Stimulated activated CD4-positive, alpha-beta T cell treated with anti-CD3 and anti-CD28 coated beads, Interleukin-4, amount 100 ng/mL, for 48 hours (primary cell): ENCODE data around the gene KCNG2.

Source experiments
- DNase-seq, 2 donors: peaks; one replicate each; pipeline ENCODE4 v3.0.0-alpha.2; 2020; ENCODE audit warnings: low read depth in 2 of 2

The KCNG2 gene

DNA sequence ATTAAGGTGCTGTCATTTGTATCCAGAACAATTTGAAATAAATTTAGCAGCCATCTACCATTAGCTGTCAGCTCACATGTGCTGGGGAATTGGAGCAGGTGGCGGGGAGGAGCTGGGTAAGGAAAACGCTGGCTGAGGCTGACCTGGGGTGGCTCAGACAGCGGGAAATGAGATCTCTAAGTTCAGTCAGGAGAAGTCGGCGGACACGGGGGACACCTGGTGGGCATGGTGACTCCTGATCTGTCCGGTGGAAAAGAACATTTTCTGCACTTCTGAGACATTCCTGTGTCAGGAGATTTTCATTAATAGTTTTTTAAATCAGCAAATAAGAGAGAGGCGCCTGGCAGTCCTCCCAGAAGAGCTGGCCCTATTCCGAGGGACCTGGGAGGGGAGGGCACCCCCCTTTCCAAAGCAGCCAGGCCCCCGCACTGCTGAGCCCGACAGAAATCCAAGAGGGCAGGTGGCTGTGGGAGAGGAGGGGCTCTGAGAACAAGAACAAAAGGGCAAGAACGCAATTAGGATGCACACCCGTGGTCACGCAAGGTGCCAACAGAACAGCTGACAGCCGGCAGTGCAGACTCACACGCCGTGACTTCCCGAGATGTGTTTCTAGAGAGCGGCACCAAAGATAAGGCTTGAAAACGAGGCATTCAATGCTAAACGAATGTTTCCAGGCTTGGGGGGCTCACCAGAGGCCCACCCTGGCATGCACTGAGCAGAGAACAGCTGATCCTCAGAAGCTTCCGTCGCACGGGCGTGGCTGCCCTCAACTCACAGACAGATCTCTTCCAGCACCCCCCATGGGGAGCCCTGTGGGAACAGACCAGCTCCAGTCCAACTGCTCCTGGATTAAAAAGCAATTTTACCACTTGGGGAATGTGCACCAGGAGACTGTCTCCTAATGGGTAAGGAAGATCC, 127.3 kb downstream of the KCNG2 start:
- no peak for DNase-seq

- DNase-seq, result no peak
Observed at GRCh38 chr18:79926306-79926705, 128.6 kb downstream of the KCNG2 start.

DNA sequence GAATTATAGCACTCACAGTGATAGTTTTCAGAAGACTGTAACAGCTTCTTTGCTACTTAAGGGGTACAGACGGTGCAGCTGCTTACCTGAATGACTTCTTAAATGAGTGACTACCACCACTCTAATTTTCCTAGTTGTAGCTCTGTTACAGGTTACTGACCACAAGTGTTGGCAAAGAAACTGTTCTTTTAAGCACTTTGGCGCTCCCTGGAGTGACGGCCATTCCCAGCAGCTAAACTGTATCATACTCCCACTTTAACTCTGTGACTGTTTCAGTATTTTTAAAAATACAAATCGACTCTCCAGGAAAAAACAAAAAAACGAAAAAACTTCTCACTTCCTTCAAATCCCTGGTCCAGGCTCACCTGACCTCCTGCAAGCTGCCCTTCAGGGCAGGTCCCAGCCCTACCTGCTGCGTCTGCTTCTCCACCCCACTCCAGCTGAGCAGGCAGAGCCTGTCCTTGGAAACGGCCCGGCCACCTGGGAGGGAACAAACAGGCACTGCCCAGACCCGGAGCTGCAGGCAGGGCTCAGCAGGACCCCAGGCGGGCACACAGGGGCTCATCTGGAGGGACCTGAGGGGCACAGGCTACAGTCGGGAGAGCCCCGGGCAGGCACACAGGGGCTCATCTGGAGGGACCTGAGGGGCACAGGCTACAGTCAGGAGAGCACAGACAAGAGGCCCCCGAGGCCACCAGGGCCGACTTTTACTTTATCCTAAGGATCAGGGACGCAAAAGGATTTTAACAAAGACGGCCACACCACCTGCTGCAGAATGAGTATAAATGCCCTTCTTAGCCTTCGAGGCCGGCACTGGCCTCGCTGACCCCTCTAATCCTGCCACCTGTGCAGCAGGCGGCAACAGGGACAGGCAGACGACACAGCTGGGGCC, 129.2 kb downstream of the KCNG2 start:
- DNase-seq, result no peak

DNA sequence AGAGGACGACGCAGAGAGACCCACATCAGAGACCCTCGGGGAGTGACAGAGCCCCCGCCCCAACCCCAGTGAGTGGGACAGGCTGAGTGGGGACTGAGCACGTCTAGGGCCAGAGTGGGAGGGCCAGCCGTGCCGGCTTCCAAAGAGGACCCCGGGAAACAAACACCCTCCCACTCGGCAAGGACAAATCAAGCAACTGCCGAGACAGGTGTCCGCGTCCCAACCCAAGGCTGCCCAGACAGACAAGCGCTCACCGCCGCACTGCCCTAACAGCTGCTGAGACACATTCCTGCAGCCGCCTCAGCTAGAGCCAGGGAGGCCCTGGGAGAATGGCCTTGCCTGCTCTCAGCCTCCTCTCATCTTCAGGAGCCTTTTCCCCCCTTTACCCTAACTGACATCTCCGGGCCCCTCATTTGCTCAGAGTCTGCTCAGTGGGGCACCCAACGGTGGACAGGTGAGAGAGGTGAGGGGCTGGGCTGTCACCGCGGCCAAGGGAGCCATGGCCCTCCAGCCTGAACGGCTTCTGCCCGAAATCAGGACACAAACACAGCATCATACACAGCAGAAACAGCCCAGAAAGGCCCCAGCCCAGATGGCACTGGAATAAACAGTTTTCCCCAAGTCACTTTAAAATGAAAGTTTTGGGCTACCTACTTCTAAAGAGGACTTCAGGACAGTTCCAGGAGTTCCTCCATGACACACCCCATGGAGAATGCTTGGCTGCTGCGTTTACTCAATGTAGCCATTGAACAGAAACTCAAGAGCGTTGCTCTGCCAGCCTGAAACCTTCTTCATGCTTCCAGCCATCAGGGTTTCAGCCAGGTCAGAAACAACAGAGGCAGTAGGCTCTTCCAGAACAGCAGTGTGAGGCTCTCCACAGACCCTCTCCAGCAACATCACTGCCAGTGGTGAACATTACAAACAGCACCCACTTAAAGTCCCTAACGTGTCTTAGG, 130.1 kb downstream of the KCNG2 start:
- DNase-seq, result no peak

- no peak for DNase-seq
Observed at GRCh38 chr18:79928563-79928960, 130.8 kb downstream of the KCNG2 start.

GRCh38 chr18:79930020-79930642, 132.4 kb downstream of the KCNG2 start:
- DNase-seq, result no peak

- no peak for DNase-seq
Observed at GRCh38 chr18:79931475-79931874, 133.7 kb downstream of the KCNG2 start.

DNA sequence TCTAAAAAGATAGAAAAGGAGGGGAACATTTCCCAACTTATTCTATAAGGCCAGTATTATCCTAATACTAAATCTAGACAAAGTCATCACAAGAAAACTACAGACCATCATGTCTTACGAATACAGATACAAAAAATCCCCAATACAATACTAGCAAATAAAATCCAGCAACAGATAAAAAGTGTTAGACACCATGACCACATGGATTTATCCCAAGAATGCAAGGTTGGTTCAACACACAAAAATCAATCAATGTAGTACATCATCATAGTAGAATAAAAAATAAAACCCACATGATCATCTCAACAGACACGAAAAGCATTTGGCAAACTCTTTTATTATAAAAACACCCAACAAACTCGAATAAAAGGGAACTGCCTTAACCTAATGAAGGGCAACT, 135.2 kb downstream of the KCNG2 start:
- DNase-seq, result no peak

DNA sequence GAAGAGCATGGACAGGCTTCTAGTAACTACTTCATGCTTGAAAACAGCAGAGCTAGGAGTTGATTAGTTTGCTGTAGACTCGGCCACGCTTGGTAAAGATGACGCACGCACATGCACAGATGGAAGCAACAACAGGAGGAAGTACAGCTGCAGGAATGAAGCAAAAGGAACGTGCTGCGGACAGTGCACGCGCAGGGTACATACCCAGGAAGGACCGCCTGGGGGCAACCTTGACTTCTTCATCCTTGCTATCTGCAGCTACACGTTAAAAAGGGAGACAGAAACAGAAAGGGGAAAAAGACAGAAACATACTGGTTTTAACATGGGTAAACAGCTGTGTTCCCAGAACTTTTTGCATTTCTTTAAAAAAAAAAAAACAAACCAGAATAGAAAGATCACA, 136.0 kb downstream of the KCNG2 start:
- DNase-seq, result no peak

DNA sequence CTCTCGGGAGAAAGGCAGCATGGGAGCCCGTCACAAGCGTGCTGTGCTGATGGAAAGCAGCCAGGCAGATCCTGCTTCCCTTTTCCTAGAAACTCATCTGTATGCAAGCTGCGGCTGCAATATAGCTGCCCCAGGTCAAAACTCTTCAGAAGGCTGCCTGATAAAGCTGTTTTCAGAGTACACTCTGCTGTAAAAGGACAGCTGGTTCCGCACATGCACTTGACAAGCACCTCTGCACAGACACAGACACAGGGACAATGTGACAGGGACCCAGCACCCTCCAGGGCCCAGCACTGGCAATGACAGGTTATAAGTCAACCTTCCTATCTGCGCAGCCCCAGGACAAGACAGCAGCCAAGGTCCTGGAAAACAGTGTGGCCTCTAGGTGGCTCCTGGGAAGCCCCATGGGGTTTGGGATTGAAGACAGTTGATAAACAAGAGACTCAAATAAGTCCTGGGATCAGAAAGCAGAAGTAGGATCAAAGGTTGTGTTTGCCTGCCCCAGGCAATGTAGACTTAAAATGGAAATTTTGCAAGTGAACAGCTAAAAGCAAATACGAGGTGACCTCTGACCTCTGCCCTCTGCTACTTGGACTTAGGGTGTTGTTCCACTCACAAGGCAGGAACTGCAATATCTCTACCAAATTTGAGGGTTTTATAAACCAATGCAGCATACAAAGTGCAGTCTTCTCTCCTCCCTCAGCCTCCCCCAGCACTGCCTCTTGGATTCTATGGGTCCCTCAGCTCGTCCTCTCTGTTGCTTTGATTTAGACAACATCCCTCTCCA, 136.8 kb downstream of the KCNG2 start:
- no peak for DNase-seq

DNA sequence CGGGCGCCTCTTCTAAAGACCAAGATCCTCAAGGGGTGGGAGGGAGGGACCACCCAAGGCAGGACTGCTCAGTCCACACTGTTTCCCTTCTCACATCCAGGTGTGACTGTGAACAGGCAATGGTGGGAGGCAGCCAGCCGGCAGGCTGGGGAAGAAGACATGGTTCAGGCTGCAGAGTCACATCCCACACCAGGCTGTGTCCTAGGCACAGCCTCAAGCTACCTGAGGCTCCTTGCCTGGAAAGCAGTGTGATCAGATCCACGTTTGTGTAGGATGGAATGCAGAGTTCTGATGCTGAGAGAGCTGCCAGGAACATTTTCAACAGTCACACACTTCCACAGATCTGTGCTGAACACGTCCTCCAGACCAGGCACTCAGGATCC, 137.4 kb downstream of the KCNG2 start:
- DNase-seq, result no peak

GRCh38 chr18:79935499-79935898, 137.8 kb downstream of the KCNG2 start:
- DNase-seq, result no peak

DNA sequence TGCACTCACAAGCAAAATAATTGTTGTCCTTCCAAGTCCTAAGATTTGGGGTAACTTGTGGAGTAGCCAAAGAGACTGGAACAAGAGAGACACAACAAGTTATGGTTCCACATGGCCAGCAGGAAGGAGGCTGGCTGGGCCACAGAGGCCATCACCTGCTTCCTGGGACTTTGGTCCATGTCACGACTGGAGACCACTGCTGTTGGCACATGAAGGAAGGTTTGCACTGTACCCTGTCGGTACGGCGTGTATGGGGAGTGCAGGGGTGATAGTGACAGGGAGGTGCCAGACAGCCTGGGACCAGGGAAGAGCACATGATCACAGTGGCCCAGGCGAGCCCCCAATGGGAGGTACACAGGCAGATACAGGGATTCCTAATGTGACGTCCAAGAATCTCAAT, 138.2 kb downstream of the KCNG2 start:
- no peak for DNase-seq

GRCh38 chr18:79936641-79937040, 138.9 kb downstream of the KCNG2 start:
- DNase-seq, result no peak

DNA sequence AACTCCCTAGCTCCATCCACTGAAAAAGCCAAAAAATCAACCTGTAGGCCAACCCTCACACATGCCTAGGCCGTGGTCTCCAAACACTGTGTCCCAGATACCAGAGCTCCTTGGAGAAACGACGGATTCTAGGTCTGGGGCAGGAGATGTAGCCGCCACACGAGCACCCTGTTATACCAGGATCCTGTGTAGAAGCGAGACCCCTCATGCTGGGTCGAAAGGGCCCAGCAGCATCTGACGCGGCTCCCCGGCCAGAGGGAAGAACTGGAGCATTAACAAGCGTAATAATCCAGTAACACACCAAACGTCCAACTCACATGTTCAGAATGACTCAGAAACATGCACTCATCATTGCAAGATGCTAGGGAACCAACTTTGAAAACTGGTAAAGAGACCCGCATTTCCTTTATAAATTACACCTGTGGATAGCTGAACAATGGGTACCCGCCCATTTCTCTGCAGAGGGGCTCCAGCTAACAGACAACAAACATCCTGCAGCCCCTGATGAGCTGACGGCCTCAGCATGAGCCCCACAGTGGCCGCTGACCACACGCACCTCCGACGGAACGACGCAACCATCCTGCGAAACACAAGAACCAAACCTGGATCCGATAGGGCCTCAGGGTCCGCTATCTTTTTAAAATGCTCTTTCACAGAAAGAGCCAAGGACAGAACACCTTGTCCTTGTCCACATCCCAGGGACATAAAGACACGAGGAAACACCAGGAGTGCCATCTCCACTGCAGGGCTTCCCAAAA, 139.5 kb downstream of the KCNG2 start:
- DNase-seq, result no peak

GRCh38 chr18:79938196-79938595, 140.5 kb downstream of the KCNG2 start:
- no peak for DNase-seq

DNA sequence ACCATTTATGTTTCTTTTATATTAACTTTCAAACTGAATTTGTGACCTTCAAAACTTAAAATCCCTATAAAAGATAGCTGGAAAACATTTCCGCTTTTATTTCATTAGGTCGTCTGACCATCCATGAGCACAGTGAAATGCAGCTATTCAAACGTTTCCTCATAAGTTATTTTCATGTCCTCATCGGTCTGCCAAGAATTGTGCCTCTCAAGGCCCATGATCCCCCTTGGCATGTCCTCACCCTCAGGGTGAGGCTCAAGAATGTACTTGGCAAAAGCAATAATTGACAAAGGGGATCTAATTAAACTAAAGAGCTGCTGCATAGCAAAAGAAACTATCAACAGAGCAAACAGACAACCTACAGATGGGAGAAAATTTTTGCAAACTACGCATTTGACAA, 141.4 kb downstream of the KCNG2 start:
- DNase-seq, result no peak

- DNase-seq, result no peak
Observed at GRCh38 chr18:79940126-79940813, 142.5 kb downstream of the KCNG2 start.
